Breast epithelium (tissue), 3 donors: ENCODE measurements around the gene SAPCD2.

Experiments
- POLR2A ChIP-seq: fragments of 450-650 bp; IDR thresholded peaks from one replicate; pipeline ENCODE4 v1.6.1; 2016; ENCODE audit warnings: antibody characterized with exemption, mild to moderate bottlenecking, moderate library complexity
- TF ChIP-seq, protein P1 (sequence below), 3 donors: fragments of 450-650 bp; IDR thresholded peaks; one replicate each; pipeline ENCODE4 v1.5.1; 2016 to 2017; ENCODE audit warnings: antibody characterized with exemption in 3 of 3, mild to moderate bottlenecking in 3 of 3, moderate library complexity in 3 of 3

DNA sequence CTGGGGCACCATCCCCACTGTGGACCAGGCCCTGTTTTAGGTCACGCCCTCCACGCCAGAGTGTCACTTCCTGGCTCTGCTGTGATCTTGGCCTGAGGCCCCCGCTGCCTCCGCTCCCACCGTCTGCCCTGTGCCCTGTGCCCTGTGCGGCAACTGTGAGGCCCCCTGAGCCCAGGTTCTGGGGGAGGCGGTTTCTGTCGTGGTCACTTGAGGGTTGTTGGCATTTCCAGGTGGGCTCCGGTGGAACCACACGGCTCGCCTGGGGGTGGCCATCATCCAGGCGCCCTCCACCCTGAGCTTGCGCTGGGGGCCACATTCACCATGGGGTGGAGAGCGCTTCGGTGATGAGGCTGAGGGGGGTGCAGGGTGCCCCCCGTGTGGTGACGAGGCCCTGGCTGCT lies 37.6 kb upstream of the SAPCD2 start:
- TF ChIP-seq, protein P1, sequence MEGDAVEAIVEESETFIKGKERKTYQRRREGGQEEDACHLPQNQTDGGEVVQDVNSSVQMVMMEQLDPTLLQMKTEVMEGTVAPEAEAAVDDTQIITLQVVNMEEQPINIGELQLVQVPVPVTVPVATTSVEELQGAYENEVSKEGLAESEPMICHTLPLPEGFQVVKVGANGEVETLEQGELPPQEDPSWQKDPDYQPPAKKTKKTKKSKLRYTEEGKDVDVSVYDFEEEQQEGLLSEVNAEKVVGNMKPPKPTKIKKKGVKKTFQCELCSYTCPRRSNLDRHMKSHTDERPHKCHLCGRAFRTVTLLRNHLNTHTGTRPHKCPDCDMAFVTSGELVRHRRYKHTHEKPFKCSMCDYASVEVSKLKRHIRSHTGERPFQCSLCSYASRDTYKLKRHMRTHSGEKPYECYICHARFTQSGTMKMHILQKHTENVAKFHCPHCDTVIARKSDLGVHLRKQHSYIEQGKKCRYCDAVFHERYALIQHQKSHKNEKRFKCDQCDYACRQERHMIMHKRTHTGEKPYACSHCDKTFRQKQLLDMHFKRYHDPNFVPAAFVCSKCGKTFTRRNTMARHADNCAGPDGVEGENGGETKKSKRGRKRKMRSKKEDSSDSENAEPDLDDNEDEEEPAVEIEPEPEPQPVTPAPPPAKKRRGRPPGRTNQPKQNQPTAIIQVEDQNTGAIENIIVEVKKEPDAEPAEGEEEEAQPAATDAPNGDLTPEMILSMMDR (IDR thresholded peaks at IDR 0.05): no peak
- TF ChIP-seq POLR2A: no peak
